ENCODE measurements around the gene CRYBA2. TPM values are rescaled to one million over a fixed set of nuclear protein-coding genes. Genes with fewer than 3 reads are reported as not detected.

CRYBA2 gene
- total and polyA plus RNA-seq, 10 donors = not detected

DNA sequence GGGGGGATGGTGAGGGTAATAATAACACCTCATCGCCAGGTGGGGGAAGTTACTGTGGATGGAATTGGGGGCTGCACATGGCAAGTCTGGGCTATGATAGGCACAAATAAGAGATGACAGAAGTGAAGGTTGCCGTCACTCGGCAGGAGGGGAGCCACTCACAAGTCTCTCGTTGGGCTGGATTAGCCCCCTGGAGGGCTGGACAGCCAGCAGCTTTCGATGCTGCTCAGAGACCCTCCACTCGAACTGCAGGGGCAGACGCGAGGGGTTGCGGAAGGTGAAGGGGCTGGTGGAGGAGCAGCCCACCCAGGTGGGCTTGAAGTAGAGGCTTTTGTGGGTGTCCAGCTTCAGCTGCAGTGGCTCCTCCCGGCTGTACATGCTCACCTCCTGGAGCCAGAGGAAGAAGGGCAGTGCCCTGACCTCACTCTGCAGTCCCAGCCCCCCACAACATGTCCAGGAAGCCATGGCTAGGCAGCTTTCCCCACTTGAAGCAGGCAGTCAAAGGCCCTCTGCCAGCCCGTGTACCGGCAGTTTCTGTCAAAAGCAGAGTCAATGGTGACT lies 29.9 kb upstream of the CRYBA2 start:
- Histone ChIP-seq H3K4me3 (no peak overlapping the region), H3K36me3 (no peaks in the 10 kb centered on the region), H3K27ac (no peak overlapping the region), H3K27me3 (replicated peaks in 1 of 7) (peaks cover 0 to 41% (median 0%) of the 10 kb centered on the region in 7 donors), H3K4me1 (no peaks in the 10 kb centered on the region), H3K9me3 (no peaks in the 10 kb centered on the region)
- TF ChIP-seq POLR2A (IDR thresholded peaks at IDR 0.05) (no peak), CTCF (IDR thresholded peaks at IDR 0.05 in 8 of 11, conservative IDR thresholded peaks at IDR 0.05 in 3 of 11) (no peak), POLR2AphosphoS5 (IDR thresholded peaks at IDR 0.05) (no peak)
- 78 to 84% (median 79%) methylated on average over 10 to 12 of the region's 12 CpGs for WGBS, 5 donors
- intact Hi-C loops (cut with DNase I; ENCODE audit: low total_unique reads) = no loop called here
- peak; percentile 36 for DNase-seq

DNA sequence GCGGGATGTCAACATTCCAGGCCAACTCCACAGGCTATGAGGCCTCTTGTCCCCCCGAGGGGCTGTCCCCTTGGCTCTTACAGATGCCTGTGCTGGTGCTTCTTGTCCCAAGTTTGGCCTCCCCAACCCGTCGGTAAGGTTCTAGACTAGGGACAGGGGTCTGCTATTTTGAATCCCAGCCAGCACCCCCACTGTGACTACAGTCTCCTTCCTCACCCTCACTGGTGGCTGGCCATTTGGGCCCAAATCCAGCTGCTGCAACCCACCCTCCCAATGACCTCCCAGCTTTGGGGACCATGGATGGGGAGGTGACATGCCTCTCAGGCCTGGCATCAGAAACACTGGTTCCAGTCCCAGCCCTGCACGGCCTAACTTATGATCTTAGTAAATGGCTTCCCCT lies 29.4 kb upstream of the CRYBA2 start:
- intact Hi-C loops (cut with DNase I; ENCODE audit: low total_unique reads) = no loop called here

GRCh38 chr2:219022041-219022440 lies 28.8 kb upstream of the CRYBA2 start:
- peak; percentile 64 for DNase-seq
- TF ChIP-seq CTCF (IDR thresholded peaks at IDR 0.05 in 8 of 11, conservative IDR thresholded peaks at IDR 0.05 in 3 of 11) (no peak), POLR2A (IDR thresholded peaks at IDR 0.05) (no peak), POLR2AphosphoS5 (IDR thresholded peaks at IDR 0.05) (no peak)
- intact Hi-C loops (cut with DNase I; ENCODE audit: low total_unique reads) = no loop called here
- Histone ChIP-seq H3K36me3 (no peaks in the 10 kb centered on the region), H3K27ac (no peak overlapping the region), H3K9me3 (no peaks in the 10 kb centered on the region), H3K27me3 (replicated peaks in 1 of 7) (peaks cover 0 to 52% (median 0%) of the 10 kb centered on the region in 7 donors), H3K4me1 (no peaks in the 10 kb centered on the region), H3K4me3 (no peak overlapping the region)
- WGBS, 5 donors = 76 to 87% (median 84%) methylated on average over 11 to 12 of the region's 12 CpGs

More for the DNA sequence above, 29.4 kb upstream of the CRYBA2 start:
- Histone ChIP-seq H3K4me1 (no peaks in the 10 kb centered on the region), H3K36me3 (no peaks in the 10 kb centered on the region), H3K9me3 (no peaks in the 10 kb centered on the region), H3K27me3 (replicated peaks in 1 of 7) (peaks cover 0 to 47% (median 0%) of the 10 kb centered on the region in 7 donors), H3K27ac (no peak overlapping the region), H3K4me3 (no peak overlapping the region)
- peak; percentile 51 for DNase-seq
- TF ChIP-seq POLR2AphosphoS5 (IDR thresholded peaks at IDR 0.05) (no peak), CTCF (IDR thresholded peaks at IDR 0.05 in 8 of 11, conservative IDR thresholded peaks at IDR 0.05 in 3 of 11) (no peak), POLR2A (IDR thresholded peaks at IDR 0.05) (no peak)
- 74 to 90% (median 79%) methylated on average over 5 of the region's 5 CpGs for WGBS, 5 donors

DNA sequence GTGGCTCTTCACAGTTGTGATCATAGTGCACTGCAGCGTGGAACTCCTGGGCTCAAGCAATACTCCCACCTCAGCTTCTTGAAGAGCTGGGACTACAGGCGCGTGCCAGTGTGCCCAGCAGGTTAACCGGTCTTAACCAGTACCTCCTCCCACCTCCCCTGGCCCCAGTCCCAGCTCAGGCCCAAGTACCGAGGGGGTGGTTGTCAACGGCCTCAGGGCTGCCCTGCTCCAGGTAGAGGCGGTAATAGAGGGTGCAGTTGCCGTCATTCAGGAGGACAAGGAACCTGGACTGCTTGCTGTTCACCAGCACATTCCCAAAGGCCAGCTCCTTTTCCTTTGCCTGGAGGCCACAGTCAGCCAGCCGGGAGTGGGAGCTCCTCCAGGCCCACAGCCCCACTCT lies 28.4 kb upstream of the CRYBA2 start:
- no peaks in the 10 kb centered on the region for H3K4me1 ChIP-seq
- peak; percentile 63 for DNase-seq
- intact Hi-C loops (cut with DNase I; ENCODE audit: low total_unique reads) = no loop called here

More for the DNA sequence above, 28.4 kb upstream of the CRYBA2 start:
- TF ChIP-seq POLR2AphosphoS5 (IDR thresholded peaks at IDR 0.05) = no peak
- 77 to 89% (median 83%) methylated on average over 4 to 9 of the region's 9 CpGs for WGBS, 5 donors
- Histone ChIP-seq H3K27me3 (replicated peaks in 1 of 7) (peaks cover 0 to 52% (median 0%) of the 10 kb centered on the region in 7 donors), H3K9me3 (no peaks in the 10 kb centered on the region), H3K36me3 (no peaks in the 10 kb centered on the region), H3K27ac (no peak overlapping the region), H3K4me3 (no peak overlapping the region)
